Jurkat, Clone E6-1 (cell line): ENCODE results near the gene RAB44.

ENCODE experiments used
- DNase-seq: peaks from one replicate; pipeline ENCODE4 v3.0.0-alpha.2; 2011; ENCODE audit warnings: low read depth, low spot score
- H3K4me3 ChIP-seq: 2 replicates; pipeline ENCODE4 v1.5.1; 2011; ENCODE audit warnings: mild to moderate bottlenecking, low read length, control low read depth, moderate library complexity

Gene RAB44

GRCh38 chr6:36683656-36684446 lies 13.8 kb upstream of the RAB44 start:
- H3K4me3 ChIP-seq: no peak overlapping the region
- DNase-seq: no peak

DNA sequence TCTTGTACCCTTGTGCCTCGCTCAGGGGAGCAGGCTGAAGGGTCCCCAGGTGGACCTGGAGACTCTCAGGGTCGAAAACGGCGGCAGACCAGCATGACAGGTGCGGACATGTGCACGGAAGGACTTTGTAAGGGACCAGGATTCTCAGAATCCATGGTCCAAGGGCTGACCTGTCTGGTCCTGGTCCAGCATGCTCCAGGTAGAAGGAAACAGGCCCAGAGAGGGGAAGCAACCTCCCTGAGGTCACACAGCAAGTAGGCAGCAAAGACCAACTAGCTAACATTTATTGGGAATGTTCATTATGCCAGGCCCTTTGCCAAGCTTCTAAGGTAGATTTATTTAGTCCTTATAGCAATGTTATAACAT lies 13.2 kb upstream of the RAB44 start:
- DNase-seq: no peak
- H3K4me3 ChIP-seq: no peak overlapping the region

DNA sequence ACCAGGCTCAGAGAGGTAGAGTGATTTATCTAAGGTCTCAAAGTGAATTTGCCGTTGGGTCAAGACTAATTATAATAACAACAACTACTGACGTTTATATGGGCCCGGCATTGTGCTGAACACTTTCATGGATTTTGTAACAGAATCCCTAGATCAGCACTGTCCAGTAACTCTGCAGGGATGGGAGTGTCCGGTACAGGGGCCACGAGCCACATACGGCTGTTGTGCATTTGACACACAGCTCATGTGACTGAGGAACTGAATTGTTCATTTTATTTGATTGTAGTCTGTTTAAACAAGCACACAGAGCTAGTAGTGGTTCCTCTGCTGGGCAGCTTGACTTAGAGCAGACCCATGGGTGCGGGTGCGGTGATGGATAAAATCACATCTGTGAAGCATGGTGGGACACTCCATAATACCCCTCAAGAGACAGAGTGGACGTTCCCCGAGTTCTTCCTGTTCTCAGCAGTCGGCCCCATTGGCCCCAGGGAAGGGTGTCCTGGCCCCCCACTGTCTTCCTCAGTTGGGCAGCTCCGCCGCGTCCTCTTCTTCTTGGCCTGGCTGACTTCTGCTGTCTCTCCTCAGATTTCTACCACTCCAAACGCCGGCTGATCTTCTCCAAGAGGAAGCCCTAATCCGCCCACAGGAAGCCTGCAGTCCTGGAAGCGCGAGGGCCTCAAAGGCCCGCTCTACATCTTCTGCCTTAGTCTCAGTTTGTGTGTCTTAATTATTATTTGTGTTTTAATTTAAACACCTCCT lies 12.3 kb upstream of the RAB44 start:
- DNase-seq: no peak
- H3K4me3 ChIP-seq: no peak overlapping the region

GRCh38 chr6:36685926-36686667 lies 11.5 kb upstream of the RAB44 start:
- no peak for DNase-seq
- H3K4me3 ChIP-seq: no peak overlapping the region

GRCh38 chr6:36686668-36687513 lies 10.7 kb upstream of the RAB44 start:
- no peak overlapping the region for H3K4me3 ChIP-seq
- DNase-seq: no peak

- DNase-seq: no peak
- H3K4me3 ChIP-seq: no peak overlapping the region
These were observed 9.4 kb upstream of the RAB44 start for GRCh38 chr6:36688063-36688738.

DNA sequence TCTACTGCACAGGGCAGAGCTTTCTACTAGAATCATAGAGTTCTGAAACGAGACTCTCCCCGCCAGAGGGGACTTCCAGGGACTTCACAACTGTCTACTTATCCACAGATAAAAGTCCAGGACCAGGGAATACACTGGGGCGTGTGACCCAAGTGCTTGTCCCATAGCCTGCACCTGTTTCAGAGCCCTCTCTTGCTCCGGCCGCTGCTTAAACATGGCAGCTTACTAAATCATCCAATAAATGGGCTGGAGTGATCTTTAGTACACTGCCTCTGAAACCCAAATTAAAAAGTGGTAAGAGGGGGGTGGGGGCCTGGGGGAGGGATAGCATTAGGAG lies 8.9 kb upstream of the RAB44 start:
- DNase-seq: no peak
- no peak overlapping the region for H3K4me3 ChIP-seq

DNA sequence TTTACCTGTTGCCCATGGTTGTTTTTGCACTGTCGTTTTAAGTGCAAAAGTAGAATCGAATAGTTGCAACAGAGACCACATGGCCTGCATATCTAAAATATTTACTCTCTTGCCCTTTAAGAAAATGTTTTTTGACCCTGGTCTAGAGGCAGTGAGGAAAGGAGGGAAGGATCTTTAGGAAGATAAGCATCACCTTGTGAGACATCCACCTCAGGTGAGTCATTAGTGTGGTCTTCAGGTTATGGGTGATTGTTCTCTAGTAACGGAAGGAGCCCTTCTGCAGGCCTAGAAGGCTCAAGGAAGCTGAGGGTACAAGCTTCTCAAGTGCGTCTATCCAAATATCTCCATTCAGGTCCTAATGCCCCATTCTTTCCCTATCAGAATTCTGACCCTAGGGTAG lies 6.6 kb upstream of the RAB44 start:
- no peak for DNase-seq
- H3K4me3 ChIP-seq: no peak overlapping the region

GRCh38 chr6:36691612-36692011 lies 6.0 kb upstream of the RAB44 start:
- DNase-seq: no peak
- no peak overlapping the region for H3K4me3 ChIP-seq

DNA sequence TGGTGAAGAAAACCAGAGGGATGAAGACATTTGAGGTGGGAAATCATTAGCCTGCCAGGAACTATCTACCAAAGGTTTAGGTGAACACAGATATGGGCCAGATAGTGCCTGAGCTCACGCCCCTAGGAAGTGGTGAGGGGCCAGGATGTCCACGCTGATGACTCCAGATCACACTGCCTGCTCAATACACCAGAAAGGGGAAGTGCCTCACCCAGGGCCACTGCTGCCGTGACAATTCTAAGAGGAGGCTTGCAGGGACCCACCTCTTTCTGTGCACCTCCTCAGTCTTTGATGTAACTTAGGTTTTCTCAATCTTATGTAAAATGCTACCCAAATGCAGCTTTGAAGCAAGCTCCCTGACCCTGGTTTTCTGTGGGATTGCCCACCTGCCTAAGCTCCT lies 5.4 kb upstream of the RAB44 start:
- no peak overlapping the region for H3K4me3 ChIP-seq
- no peak for DNase-seq

GRCh38 chr6:36692861-36693702 lies 4.5 kb upstream of the RAB44 start:
- H3K4me3 ChIP-seq: no peak overlapping the region
- DNase-seq: no peak

DNA sequence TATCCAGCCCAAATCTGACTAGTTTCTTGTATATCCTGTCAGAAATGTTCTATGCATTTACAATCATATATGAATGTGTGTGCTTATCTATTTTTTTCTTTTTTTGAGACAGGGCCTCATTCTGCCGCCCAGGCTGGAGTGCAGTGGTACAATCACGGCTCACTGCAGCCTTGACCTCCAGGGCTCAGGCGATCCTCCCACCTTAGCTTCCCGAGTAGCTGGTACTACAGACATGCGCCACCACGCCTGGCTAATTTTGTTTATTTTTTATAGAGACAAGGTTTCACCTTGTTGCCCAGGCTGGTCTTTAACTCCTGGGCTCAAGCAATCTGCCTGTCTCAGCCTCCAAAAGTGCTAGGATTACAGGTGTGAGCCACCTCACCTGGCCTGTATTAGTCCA lies 3.0 kb upstream of the RAB44 start:
- H3K4me3 ChIP-seq: no peak overlapping the region
- no peak for DNase-seq

DNA sequence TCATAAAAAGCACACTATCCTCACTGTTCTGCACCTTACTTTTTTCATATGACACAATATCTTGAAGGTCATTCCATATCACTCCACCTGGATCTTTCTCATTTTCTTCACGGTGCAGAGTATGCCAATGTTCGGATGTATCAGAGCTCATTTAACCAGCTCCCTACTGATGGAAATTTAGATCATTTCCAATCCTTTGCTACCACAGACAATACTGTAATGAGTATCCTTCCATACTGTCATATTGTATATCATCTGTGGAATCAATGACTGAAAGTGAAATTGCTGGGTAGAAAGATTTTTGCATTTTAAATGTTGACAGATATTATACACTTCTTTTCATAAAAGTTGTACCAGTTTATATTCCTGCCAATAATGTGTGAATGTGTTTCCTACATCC lies 2.2 kb upstream of the RAB44 start:
- no peak overlapping the region for H3K4me3 ChIP-seq
- no peak for DNase-seq

- DNase-seq: no peak
- H3K4me3 ChIP-seq: peak overlapping the region; percentile 63
These were observed 570 bp downstream of the RAB44 start for GRCh38 chr6:36698196-36698595.

GRCh38 chr6:36698871-36699271 lies 1.2 kb downstream of the RAB44 start:
- H3K4me3 ChIP-seq: peak overlapping the region; percentile 63; the same call in 1 of the 2 replicates
- no peak for DNase-seq

GRCh38 chr6:36699348-36699747 lies 1.7 kb downstream of the RAB44 start:
- no peak for DNase-seq
- no peak overlapping the region for H3K4me3 ChIP-seq

- no peak overlapping the region for H3K4me3 ChIP-seq
- DNase-seq: no peak
These were observed 2.6 kb downstream of the RAB44 start for GRCh38 chr6:36700071-36700812.
